SK-N-SH (cell line): Measurements from ENCODE around the gene LILRA1. TPM values are rescaled to one million over a fixed set of nuclear protein-coding genes. Genes with fewer than 3 reads are reported as not detected.

Experiments used
- CTCF ChIA-PET: fragments of 300-600, 350-600 bp; formaldehyde crosslinking; extraction: SDS; loops from one replicate; lab custom pipeline; 2021; lab: Yijun Ruan, JAX
- POLR2A ChIA-PET: fragments of 350-600 bp; sonication (Branson Sonifier 250); formaldehyde crosslinking; extraction: SDS; loops from one replicate; lab custom pipeline; 2020; ENCODE audit warnings: antibody characterized with exemption, inconsistent platforms; lab: Yijun Ruan, JAX
- DNase-seq: peaks from one replicate; pipeline ENCODE4 v3.0.0; 2012
- H2AFZ ChIP-seq: fragments of 200-600 bp; sonication (generic); 2 replicates; pipeline ENCODE4 v1.8.1; 2016; ENCODE audit warnings: antibody characterized with exemption, mild to moderate bottlenecking, low read depth
- H3F3A ChIP-seq: fragments of 200-600 bp; sonication (generic); replicated peaks from 2 replicates; pipeline ENCODE3; 2016; ENCODE audit warnings: antibody characterized with exemption, mild to moderate bottlenecking; ENCODE audit not compliant: insufficient read depth
- H3K27ac ChIP-seq, 2 experiments: fragments of 200-500 bp in 1 of 2; fragments of 200-600 bp in 1 of 2; sonication (Bioruptor generic) in 1 of 2; sonication (generic), shearing (Covaris generic) in 1 of 2; 2 replicates each; pipeline versions ENCODE4 v1.5.1 to v1.6.1; 2014 to 2016; ENCODE audit warnings: low read depth in 2 of 2, inconsistent platforms in 1 of 2, low read length in 1 of 2, mild to moderate bottlenecking in 1 of 2, mixed read lengths in 1 of 2
- H3K27me3 ChIP-seq: fragments of 200-600 bp; sonication (generic), shearing (Covaris generic); 2 replicates; pipeline ENCODE4 v1.6.1; 2016; ENCODE audit warnings: mixed run types; ENCODE audit not compliant: insufficient read depth
- H3K36me3 ChIP-seq, 2 experiments: fragments of 200-500 bp in 1 of 2; fragments of 200-600 bp in 1 of 2; sonication (Bioruptor generic) in 1 of 2; sonication (generic) in 1 of 2; replicated peaks in 1 of 2; 2 replicates each; pipeline versions ENCODE3 to v1.5.1; 2014 to 2016; ENCODE audit warnings: low read length in 1 of 2, mild to moderate bottlenecking in 1 of 2; ENCODE audit not compliant: insufficient read depth in 2 of 2, control insufficient read depth in 1 of 2
- H3K4me1 ChIP-seq, 2 experiments: fragments of 200-500 bp in 1 of 2; fragments of 200-600 bp in 1 of 2; sonication (Bioruptor generic) in 1 of 2; sonication (generic), shearing (Covaris generic) in 1 of 2; 2 replicates each; pipeline versions ENCODE4 v1.5.1 to v1.6.1; 2014 to 2016; ENCODE audit warnings: low read depth in 1 of 2, low read length in 1 of 2, mixed run types in 1 of 2; ENCODE audit not compliant: insufficient read depth in 2 of 2, control insufficient read depth in 1 of 2
- H3K4me2 ChIP-seq: fragments of 200-600 bp; sonication (generic), shearing (Covaris generic); 2 replicates; pipeline ENCODE4 v1.6.1; 2017; ENCODE audit warnings: mixed run types
- H3K4me3 ChIP-seq, 2 experiments: fragments of 200-500 bp in 1 of 2; fragments of 200-600 bp in 1 of 2; sonication (Bioruptor generic) in 1 of 2; sonication (generic), shearing (Covaris generic) in 1 of 2; 2 replicates each; pipeline versions ENCODE4 v1.5.1 to v1.8.1; 2014 to 2016; ENCODE audit warnings: low read depth in 2 of 2, inconsistent platforms in 1 of 2, low read length in 1 of 2, mild to moderate bottlenecking in 1 of 2, mixed read lengths in 1 of 2, moderate library complexity in 1 of 2
- H3K79me2 ChIP-seq: fragments of 200-600 bp; sonication (generic); 2 replicates; pipeline ENCODE4 v1.8.1; 2017; ENCODE audit warnings: mild to moderate bottlenecking; ENCODE audit not compliant: insufficient read depth
- H3K9ac ChIP-seq: fragments of 200-600 bp; sonication (generic); 2 replicates; pipeline ENCODE4 v1.6.1; 2017; ENCODE audit warnings: mixed run types
- H3K9me2 ChIP-seq: fragments of 200-600 bp; sonication (generic); 2 replicates; pipeline ENCODE4 v1.6.1; 2017; ENCODE audit warnings: mixed run types
- H3K9me3 ChIP-seq: fragments of 200-600 bp; sonication (generic); 2 replicates; pipeline ENCODE4 v1.6.1; 2017; ENCODE audit warnings: mixed run types, mild to moderate bottlenecking, moderate library complexity
- H4K20me1 ChIP-seq: fragments of 200-600 bp; sonication (generic); 2 replicates; pipeline ENCODE4 v1.6.1; 2017; ENCODE audit warnings: mild to moderate bottlenecking, mixed run types; ENCODE audit not compliant: insufficient read depth
- CHD2 ChIP-seq: fragments of 150-350 bp; IDR thresholded peaks from 2 replicates; pipeline ENCODE4 v1.6.1; 2018; ENCODE audit warnings: low read length; ENCODE audit not compliant: partially characterized antibody
- ELF1 ChIP-seq: IDR thresholded peaks from 2 replicates; pipeline ENCODE4 v1.4.0; 2012
- JUND ChIP-seq: IDR thresholded peaks from 2 replicates; pipeline ENCODE4 v1.4.0; 2012
- MXI1 ChIP-seq: IDR thresholded peaks from 2 replicates; pipeline ENCODE4 v1.6.1; 2012; ENCODE audit warnings: mild to moderate bottlenecking, low read depth, low read length, improper control_type of control experiment
- RAD21 ChIP-seq: IDR thresholded peaks from 2 replicates; pipeline ENCODE4 v1.6.1; 2012; ENCODE audit warnings: mild to moderate bottlenecking, low read length
- RFX5 ChIP-seq: IDR thresholded peaks from 2 replicates; pipeline ENCODE4 v1.6.1; 2012; ENCODE audit warnings: mild to moderate bottlenecking, improper control_type of control experiment, low read length
- YY1 ChIP-seq: IDR thresholded peaks from 2 replicates; pipeline ENCODE4 v1.4.0; 2012; ENCODE audit warnings: low read depth, mild to moderate bottlenecking
- WGBS: methylation state at CpG from one replicate; pipeline ENCODE4 v1.1.6; 2017; ENCODE audit warnings: low lambda C conversion rate; 5-methylcytosine and 5-hydroxymethylcytosine counted together
- polyA plus RNA-seq, 3 experiments: library from polyadenylated mRNA; depleted of rRNA; stranded (reverse); fragments of >200 nt; gene quantifications; 2 replicates each; pipeline ENCODE4 v1.2.3, GENCODE V29; 2012
- TF ChIP-seq, protein P1 (sequence below): IDR thresholded peaks from 2 replicates; pipeline ENCODE4 v1.4.0; 2012; ENCODE audit warnings: low read depth, borderline replicate concordance
- TF ChIP-seq, protein P2 (sequence below): IDR thresholded peaks from 2 replicates; pipeline ENCODE4 v1.6.1; 2012; ENCODE audit warnings: mild to moderate bottlenecking, low read depth, low read length, moderate library complexity
- TF ChIP-seq, protein P3 (sequence below): IDR thresholded peaks from 2 replicates; pipeline ENCODE4 v1.4.0; 2012; ENCODE audit warnings: low read depth

Gene LILRA1
- polyA plus RNA-seq, 1 of the 3 experiments (the other 2 are of a cell fraction): not detected

DNA sequence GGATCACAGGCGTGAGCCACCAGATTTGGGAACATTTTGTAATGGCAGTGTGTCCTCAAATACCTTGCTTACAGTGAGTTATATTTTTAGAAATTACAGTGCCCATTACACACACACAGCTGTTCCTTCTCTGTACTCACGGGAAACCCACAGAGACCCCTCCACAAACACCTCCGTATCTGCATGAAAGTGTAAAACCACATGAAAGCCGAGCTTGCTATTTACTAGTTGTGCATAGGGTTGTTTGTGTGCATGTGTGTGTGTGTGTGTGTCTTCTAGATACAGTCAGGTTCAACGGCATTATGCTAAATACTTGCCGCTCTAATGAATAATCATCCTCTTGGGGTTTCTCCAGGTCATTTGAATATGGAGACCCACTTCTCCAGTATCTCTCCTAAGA, 42.1 kb upstream of the LILRA1 start (continued):
- TF ChIP-seq RFX5: no peak

DNA sequence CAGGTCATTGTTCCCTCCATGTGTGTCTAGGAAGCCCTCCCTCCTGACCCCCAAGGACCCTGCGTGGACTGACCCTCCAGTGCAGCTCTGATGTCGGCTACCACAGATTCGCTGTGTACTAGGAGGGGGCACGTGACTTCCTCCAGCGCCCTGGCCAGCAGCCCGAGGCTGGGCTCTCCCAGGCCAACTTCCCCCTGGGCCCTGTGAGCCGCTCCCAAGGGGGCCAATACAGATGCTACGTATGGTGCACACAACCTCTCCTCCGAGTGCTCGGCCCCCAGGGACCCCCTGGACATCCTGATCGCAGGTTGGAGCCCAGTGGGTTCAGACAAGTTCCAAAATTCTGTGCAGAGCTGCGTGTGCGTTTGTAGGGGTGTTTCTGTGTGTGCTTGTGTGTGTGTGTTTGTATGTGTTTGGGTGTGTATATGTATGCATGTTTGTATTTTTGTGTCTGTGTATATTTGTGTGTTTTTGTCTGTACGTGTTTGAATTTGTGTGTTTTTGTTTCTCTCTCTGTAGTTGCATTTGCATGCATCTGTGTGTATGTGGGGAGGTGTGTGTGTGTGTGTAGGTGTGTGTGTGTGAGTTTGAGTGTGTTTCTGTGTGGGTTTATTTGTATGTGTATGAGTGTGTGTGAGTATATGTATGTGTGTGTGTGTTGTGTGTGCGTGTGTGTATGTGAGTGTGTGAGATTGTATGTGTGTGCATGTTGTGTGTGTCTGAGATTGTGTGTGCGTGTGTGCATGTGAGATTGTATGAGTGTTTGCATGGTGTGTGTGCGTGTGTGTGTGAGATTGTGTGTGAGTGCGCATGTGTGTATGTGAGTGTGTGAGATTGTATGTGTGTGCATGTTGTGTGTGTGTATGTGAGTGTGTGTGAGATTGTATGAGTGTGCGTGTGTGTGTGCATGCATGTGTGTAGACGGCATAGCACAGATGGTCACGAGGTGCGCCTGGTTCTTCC, 41.2 kb upstream of the LILRA1 start:
- H3F3A ChIP-seq: no peaks in the 10 kb centered on the region
- DNase-seq: no peak
- peaks cover 52% of the 10 kb centered on the region for H3K27me3 ChIP-seq
- ChIA-PET POLR2A (no interaction called here), CTCF (no interaction called here)
- no peaks in the 10 kb centered on the region for H3K79me2 ChIP-seq
- no peak overlapping the region for H3K9ac ChIP-seq
- H4K20me1 ChIP-seq: no peaks in the 10 kb centered on the region
- no peak overlapping the region for H3K4me2 ChIP-seq
- WGBS: 19% methylated on average over 16 of the region's 22 CpGs
- H3K36me3 ChIP-seq: no peaks in the 10 kb centered on the region
- H3K4me3 ChIP-seq: no peak overlapping the region
- no peak overlapping the region for H3K27ac ChIP-seq
- no peaks in the 10 kb centered on the region for H3K9me3 ChIP-seq
- TF ChIP-seq JUND (no peak), YY1 (no peak)
- TF ChIP-seq, protein P1, sequence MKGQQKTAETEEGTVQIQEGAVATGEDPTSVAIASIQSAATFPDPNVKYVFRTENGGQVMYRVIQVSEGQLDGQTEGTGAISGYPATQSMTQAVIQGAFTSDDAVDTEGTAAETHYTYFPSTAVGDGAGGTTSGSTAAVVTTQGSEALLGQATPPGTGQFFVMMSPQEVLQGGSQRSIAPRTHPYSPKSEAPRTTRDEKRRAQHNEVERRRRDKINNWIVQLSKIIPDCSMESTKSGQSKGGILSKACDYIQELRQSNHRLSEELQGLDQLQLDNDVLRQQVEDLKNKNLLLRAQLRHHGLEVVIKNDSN: 0 out of 2 replicates have a peak, but pooled peaks have one; percentile 13
- TF ChIP-seq, protein P2, sequence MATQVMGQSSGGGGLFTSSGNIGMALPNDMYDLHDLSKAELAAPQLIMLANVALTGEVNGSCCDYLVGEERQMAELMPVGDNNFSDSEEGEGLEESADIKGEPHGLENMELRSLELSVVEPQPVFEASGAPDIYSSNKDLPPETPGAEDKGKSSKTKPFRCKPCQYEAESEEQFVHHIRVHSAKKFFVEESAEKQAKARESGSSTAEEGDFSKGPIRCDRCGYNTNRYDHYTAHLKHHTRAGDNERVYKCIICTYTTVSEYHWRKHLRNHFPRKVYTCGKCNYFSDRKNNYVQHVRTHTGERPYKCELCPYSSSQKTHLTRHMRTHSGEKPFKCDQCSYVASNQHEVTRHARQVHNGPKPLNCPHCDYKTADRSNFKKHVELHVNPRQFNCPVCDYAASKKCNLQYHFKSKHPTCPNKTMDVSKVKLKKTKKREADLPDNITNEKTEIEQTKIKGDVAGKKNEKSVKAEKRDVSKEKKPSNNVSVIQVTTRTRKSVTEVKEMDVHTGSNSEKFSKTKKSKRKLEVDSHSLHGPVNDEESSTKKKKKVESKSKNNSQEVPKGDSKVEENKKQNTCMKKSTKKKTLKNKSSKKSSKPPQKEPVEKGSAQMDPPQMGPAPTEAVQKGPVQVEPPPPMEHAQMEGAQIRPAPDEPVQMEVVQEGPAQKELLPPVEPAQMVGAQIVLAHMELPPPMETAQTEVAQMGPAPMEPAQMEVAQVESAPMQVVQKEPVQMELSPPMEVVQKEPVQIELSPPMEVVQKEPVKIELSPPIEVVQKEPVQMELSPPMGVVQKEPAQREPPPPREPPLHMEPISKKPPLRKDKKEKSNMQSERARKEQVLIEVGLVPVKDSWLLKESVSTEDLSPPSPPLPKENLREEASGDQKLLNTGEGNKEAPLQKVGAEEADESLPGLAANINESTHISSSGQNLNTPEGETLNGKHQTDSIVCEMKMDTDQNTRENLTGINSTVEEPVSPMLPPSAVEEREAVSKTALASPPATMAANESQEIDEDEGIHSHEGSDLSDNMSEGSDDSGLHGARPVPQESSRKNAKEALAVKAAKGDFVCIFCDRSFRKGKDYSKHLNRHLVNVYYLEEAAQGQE: no peak
- TF ChIP-seq, protein P3, sequence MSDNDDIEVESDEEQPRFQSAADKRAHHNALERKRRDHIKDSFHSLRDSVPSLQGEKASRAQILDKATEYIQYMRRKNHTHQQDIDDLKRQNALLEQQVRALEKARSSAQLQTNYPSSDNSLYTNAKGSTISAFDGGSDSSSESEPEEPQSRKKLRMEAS: no peak
- H3K9me2 ChIP-seq: no peaks in the 10 kb centered on the region
- no peaks in the 10 kb centered on the region for H3K4me1 ChIP-seq
- no peak overlapping the region for H2AFZ ChIP-seq

DNA sequence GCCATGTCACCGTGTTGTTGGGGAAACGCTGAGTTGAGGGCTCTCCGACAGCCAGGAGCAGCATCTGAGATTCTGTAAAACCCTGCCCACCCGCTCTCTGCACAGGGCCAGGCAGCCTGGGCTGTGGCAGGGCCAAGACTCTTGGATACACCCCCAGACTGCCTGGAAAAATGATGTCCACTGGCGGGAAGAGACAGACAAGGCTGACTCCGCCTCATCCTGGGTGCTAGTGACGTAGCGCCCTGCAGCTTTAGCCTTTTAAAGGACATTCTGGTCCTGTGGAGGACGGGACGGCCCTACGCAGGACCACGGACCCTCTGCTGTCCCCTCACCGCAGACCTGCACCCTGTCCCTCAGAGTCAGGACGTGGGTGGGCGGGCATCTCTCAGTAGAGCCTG, 40.5 kb upstream of the LILRA1 start:
- Histone ChIP-seq H3K27me3 (peaks cover 50% of the 10 kb centered on the region), H4K20me1 (no peaks in the 10 kb centered on the region), H3F3A (no peaks in the 10 kb centered on the region), H3K9ac (no peak overlapping the region), H2AFZ (no peak overlapping the region), H3K9me3 (no peaks in the 10 kb centered on the region), H3K4me3 (no peak overlapping the region), H3K27ac (no peak overlapping the region), H3K4me1 (no peaks in the 10 kb centered on the region), H3K4me2 (no peak overlapping the region), H3K36me3 (no peaks in the 10 kb centered on the region), H3K79me2 (no peaks in the 10 kb centered on the region), H3K9me2 (no peaks in the 10 kb centered on the region)
- 12% methylated on average over 8 of the region's 15 CpGs for WGBS
- POLR2A ChIA-PET: no interaction called here
- CTCF ChIA-PET: no interaction called here
- TF ChIP-seq MXI1 (no peak), RAD21 (no peak), ELF1 (no peak), CHD2 (no peak), JUND (no peak)
- no peak for DNase-seq
